Measurements from ENCODE around the gene STKLD1.
A peak's percentile ranks its signal among the peaks of the same experiment; 100 is the strongest.

Gene STKLD1

DNA sequence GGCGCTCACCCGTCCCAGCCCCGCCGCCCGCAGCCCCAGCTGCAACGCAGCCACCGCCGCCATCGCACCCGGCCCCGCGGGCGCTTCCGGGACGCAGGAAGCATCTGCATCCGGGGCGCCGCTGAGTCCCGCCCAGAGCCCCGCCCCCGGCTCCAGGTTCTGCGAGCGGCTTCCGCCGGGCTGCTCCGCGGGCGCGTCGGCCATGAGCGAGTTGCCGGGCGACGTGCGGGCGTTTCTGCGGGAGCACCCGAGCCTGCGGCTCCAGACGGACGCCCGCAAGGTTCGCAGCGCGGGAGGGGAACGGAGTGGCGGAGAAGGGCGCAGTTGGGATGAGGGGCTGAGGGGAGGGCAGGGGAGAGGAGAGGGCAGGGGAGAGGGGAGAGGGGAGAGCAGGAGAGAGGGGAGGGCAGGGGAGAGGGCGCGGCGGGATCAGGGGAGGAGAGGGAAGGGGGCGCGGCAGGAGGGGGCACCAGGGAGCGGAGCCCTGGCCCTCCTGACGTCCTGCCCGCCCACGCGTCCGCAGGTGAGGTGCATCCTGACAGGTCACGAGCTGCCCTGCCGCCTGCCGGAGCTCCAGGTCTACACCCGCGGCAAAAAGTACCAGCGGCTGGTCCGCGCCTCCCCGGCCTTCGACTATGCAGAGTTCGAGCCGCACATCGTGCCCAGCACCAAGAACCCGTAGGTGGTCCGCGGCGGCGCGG is 19.6 kb upstream of the STKLD1 start, which contains the start of the genes SURF1 and SURF2:
Gene SURF1 (minus strand): TSS at position 97 of the 701 bp plus-strand sequence. CDS start 34 bp downstream, at position 63.
Gene SURF2 (plus strand): TSS at position 160 of the 701 bp plus-strand sequence. CDS start 43 bp downstream, at position 203.
- TF ChIP-seq, protein P1, sequence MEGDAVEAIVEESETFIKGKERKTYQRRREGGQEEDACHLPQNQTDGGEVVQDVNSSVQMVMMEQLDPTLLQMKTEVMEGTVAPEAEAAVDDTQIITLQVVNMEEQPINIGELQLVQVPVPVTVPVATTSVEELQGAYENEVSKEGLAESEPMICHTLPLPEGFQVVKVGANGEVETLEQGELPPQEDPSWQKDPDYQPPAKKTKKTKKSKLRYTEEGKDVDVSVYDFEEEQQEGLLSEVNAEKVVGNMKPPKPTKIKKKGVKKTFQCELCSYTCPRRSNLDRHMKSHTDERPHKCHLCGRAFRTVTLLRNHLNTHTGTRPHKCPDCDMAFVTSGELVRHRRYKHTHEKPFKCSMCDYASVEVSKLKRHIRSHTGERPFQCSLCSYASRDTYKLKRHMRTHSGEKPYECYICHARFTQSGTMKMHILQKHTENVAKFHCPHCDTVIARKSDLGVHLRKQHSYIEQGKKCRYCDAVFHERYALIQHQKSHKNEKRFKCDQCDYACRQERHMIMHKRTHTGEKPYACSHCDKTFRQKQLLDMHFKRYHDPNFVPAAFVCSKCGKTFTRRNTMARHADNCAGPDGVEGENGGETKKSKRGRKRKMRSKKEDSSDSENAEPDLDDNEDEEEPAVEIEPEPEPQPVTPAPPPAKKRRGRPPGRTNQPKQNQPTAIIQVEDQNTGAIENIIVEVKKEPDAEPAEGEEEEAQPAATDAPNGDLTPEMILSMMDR (IDR thresholded peaks at IDR 0.05; ENCODE audit: insufficient read depth, low read depth, low read length, missing control alignments) = peak; percentile 12
- H3K4me3 ChIP-seq (ENCODE audit: low read depth, low read length) = peak within 1 kb of the TSS; percentile 76
- DNase-seq (ENCODE audit: low read depth) = peak; percentile 90

GRCh38 chr9:133357656-133358055 is 18.5 kb upstream of the STKLD1 start:
- no peak overlapping the region for H3K4me3 ChIP-seq (ENCODE audit: low read depth, low read length)
- no peak for DNase-seq (ENCODE audit: low read depth)
- TF ChIP-seq, protein P1 (IDR thresholded peaks at IDR 0.05; ENCODE audit: insufficient read depth, low read depth, low read length, missing control alignments) = no peak

- H3K4me3 ChIP-seq (ENCODE audit: low read depth, low read length) = no peak overlapping the region
- no peak for DNase-seq (ENCODE audit: low read depth)
- TF ChIP-seq, protein P1 (IDR thresholded peaks at IDR 0.05; ENCODE audit: insufficient read depth, low read depth, low read length, missing control alignments) = no peak
Observed at GRCh38 chr9:133359399-133360175, 16.6 kb upstream of the STKLD1 start.

- TF ChIP-seq, protein P1 (IDR thresholded peaks at IDR 0.05; ENCODE audit: insufficient read depth, low read depth, low read length, missing control alignments) = no peak
- DNase-seq (ENCODE audit: low read depth) = no peak
- no peak overlapping the region for H3K4me3 ChIP-seq (ENCODE audit: low read depth, low read length)
Observed at GRCh38 chr9:133360400-133361393, 15.5 kb upstream of the STKLD1 start.

DNA sequence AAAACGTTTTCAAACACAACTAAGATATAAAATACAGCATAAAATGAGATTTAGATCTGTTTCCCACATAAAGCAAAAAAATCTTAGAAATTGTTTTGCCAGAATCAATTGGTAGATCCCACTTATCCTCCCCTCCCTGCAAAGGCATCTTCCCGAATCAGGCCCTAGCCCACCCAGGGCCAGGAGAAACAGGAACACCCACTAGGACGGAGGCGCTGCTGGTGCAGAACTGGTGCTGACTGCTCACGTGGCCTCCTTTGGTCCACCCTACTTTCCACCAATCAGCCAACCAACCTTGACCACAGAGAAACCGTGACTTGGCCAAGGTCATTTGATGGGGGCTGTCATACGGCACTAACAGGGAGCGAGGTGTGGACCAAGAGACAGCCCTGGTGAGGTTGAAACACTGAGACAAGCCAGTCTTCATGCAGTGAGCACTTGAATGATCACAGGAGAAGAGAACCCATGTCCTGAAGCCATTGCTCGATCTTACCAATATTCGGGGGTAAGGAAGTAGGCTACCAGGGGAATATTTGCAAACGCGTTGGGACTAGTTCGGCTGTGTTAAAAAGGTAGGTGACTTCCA is 14.6 kb upstream of the STKLD1 start:
- TF ChIP-seq, protein P1 (IDR thresholded peaks at IDR 0.05; ENCODE audit: insufficient read depth, low read depth, low read length, missing control alignments) = no peak
- no peak overlapping the region for H3K4me3 ChIP-seq (ENCODE audit: low read depth, low read length)
- no peak for DNase-seq (ENCODE audit: low read depth)
